Stimulated activated memory B cell treated with anti-CD40 and anti-IgM and Interleukin-4, amounts not matched to agents 10 μg/mL and 1 μg/mL and 100 μg/mL, for 72 hours (primary cell): ENCODE measurements around the gene SORCS3.

Source experiments
- ATAC-seq: fragments of 150-1000 bp; cut with Tn5 transposase; 2 replicates; pipeline ENCODE4 v1.10.0; 2021
- H3K27ac Mint-ChIP-seq: one replicate; pipeline ENCODE4 v1.8.0; 2022; ENCODE audit warnings: mild to moderate bottlenecking, mixed read lengths
- H3K27me3 Mint-ChIP-seq: one replicate; pipeline ENCODE4 v1.8.0; 2022; ENCODE audit warnings: mixed read lengths
- H3K36me3 Mint-ChIP-seq: one replicate; pipeline ENCODE4 v1.8.0; 2022; ENCODE audit warnings: mixed read lengths
- H3K4me1 Mint-ChIP-seq: one replicate; pipeline ENCODE4 v1.8.0; 2022; ENCODE audit warnings: mixed read lengths
- H3K4me3 Mint-ChIP-seq: one replicate; pipeline ENCODE4 v1.8.0; 2022; ENCODE audit warnings: mild to moderate bottlenecking, moderate library complexity, mixed read lengths
- H3K9me3 Mint-ChIP-seq: one replicate; pipeline ENCODE4 v1.8.0; 2022; ENCODE audit warnings: mixed read lengths

SORCS3 gene

DNA sequence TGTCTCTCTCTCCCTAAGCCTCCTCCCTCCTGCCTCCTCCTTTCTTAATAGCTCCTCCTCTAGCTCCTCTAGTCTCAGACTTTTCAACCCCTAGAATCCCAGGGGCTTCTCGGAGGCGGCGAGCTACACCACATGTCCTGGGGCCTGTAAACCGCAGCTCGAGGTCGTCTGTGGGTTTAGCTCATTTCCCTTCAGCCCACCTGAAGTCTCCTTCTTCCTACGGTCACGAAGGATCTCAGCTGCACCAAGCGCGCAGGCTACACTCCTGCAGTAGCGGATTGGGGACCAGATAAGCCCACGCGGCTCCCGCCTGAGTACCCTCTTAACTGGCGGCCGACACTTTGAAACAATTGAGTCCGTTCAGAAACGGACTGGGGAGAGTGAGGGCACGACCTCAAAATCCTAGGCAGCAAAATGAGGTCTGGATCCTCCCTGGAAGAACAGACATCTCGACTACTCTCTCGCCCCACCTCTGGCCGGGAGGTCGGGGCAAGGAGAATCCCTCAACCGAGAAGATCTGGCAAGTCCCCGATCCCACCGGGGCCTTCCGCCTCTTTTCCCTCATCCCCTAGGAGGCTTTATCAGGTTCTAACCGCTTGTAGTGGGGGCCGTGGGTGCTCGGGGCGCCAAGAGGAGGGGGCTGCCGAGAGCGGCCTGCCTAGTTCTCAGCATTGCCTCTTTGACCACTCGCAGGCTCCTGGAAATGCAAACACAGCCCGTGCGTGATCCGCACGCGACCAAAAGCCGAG is 1.3 kb upstream of the SORCS3 start:
- no peak overlapping the region for H3K4me3 Mint-ChIP-seq
- no peaks in the 10 kb centered on the region for H3K9me3 Mint-ChIP-seq
- peaks cover 66% of the 10 kb centered on the region for H3K27me3 Mint-ChIP-seq
- H3K36me3 Mint-ChIP-seq, result no peaks in the 10 kb centered on the region
- ATAC-seq, result no peak
- H3K27ac Mint-ChIP-seq, result no peak overlapping the region
- peaks cover 8% of the 10 kb centered on the region for H3K4me1 Mint-ChIP-seq

DNA sequence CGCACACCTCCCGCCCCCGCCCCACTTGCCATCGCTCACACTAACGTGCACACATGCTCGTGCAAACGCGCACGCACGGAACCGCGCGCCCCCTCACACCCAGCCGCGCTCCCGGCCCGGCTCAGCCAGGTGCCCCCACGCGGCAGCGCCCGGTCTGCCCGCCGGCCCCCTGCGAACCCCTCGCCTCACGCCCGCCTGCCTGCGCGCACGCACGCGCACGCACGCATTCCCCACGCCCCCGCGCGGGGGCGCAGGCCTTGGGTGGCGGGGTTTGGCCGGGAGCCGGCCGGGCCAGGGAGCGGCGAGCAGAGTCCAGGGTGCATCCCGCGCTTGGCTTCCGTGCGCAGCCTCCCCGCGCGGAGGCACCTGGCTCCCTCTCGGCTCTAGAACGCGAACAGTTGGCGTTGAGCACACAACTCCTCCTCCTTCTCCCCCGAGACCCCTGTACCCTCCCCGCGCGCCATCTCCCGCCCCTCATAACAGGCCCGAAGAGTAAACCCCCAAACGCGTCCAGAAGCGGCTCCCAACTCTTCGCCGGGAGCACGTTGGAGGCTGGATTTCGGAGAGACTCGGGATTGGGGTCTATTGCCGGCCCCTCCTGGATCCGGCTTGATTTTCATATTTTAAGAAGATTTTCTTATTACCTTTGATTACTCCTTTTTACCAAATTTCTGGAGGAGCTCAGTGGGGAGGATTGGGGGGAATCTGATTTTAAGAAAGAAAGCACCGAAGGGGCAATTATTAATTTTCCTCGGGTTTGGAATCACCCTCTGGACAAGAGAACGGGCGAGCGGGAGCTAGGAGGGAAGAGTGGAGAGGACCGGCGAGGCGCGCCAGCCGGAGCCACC is 527 bp upstream of the SORCS3 start:
- Mint-ChIP-seq H3K4me1 (peaks cover 8% of the 10 kb centered on the region), H3K27ac (no peak overlapping the region), H3K4me3 (no peak overlapping the region), H3K27me3 (peaks cover 67% of the 10 kb centered on the region), H3K9me3 (no peaks in the 10 kb centered on the region), H3K36me3 (no peaks in the 10 kb centered on the region)
- ATAC-seq, result no peak

GRCh38 chr10:104641937-104642657 is 1.0 kb downstream of the SORCS3 start:
- no peak overlapping the region for H3K4me3 Mint-ChIP-seq
- H3K9me3 Mint-ChIP-seq, result no peaks in the 10 kb centered on the region
- no peak overlapping the region for H3K27ac Mint-ChIP-seq
- H3K4me1 Mint-ChIP-seq, result peaks cover 8% of the 10 kb centered on the region
- no peak for ATAC-seq
- H3K36me3 Mint-ChIP-seq, result no peaks in the 10 kb centered on the region
- peaks cover 69% of the 10 kb centered on the region for H3K27me3 Mint-ChIP-seq

DNA sequence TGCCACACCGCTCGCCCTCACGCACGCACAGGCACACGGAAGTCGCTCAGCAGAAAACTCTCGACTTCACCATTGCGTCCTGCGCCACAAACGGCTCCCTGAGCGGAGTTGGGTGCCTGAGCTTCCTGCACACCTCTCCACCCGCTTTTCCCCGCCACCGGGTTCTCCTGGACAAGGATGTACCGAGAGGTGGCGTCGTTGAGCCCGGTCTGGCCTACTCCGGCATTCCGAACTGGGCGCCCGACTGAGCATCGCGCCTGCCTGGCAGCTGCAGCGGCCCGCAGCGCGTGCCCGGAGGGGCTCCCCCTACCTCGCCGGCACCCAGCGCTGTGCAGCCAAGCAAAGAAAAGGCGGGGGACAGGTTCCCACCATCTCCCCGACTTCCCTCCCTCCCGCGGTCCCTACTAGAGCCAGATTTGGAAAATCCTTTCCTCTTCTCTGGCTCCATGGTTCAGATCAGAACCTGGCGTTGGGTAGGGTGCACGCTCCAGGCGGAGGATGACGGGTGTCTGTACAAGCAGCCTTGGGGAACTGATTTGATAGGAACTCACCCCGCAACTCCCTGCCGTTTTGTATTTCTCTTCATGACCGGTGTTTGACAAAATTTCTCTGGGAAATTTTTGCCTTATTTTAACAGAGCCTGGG is 1.7 kb downstream of the SORCS3 start:
- Mint-ChIP-seq H3K4me1 (peaks cover 8% of the 10 kb centered on the region), H3K27ac (no peak overlapping the region), H3K4me3 (no peak overlapping the region), H3K36me3 (no peaks in the 10 kb centered on the region), H3K9me3 (no peaks in the 10 kb centered on the region), H3K27me3 (peaks cover 62% of the 10 kb centered on the region)
- no peak for ATAC-seq

GRCh38 chr10:104643303-104643663 is 2.2 kb downstream of the SORCS3 start:
- Mint-ChIP-seq H3K4me1 (peaks cover 8% of the 10 kb centered on the region), H3K4me3 (no peak overlapping the region), H3K27me3 (peaks cover 57% of the 10 kb centered on the region), H3K36me3 (no peaks in the 10 kb centered on the region), H3K27ac (no peak overlapping the region), H3K9me3 (no peaks in the 10 kb centered on the region)
- ATAC-seq, result no peak

- Mint-ChIP-seq H3K27me3 (peaks cover 40% of the 10 kb centered on the region), H3K9me3 (no peaks in the 10 kb centered on the region), H3K27ac (no peak overlapping the region), H3K4me3 (no peak overlapping the region), H3K4me1 (no peaks in the 10 kb centered on the region), H3K36me3 (no peaks in the 10 kb centered on the region)
- no peak for ATAC-seq
Measured at GRCh38 chr10:104646146-104646545, 5.1 kb downstream of the SORCS3 start.

DNA sequence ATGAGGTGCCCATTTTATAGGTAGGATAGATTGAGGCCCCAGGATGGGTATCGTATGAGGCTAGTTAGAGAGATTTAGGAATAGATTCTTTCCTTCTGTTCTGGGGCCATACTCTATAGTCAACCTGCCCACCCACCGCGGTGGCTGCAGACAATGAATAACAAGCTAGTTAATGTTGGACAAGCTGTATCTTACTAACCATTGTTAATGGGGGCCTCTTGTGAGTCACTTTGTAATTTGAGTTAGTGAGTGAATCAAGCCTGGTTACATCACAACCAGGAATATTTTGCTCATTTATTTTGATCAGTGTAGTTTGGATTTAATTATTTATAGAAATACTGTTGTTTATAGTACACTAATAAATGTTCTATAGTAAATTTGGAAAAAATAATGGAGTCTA is 7.3 kb downstream of the SORCS3 start:
- Mint-ChIP-seq H3K4me1 (no peaks in the 10 kb centered on the region), H3K27me3 (peaks cover 34% of the 10 kb centered on the region), H3K27ac (no peak overlapping the region), H3K4me3 (no peak overlapping the region), H3K36me3 (no peaks in the 10 kb centered on the region), H3K9me3 (no peaks in the 10 kb centered on the region)
- no peak for ATAC-seq

DNA sequence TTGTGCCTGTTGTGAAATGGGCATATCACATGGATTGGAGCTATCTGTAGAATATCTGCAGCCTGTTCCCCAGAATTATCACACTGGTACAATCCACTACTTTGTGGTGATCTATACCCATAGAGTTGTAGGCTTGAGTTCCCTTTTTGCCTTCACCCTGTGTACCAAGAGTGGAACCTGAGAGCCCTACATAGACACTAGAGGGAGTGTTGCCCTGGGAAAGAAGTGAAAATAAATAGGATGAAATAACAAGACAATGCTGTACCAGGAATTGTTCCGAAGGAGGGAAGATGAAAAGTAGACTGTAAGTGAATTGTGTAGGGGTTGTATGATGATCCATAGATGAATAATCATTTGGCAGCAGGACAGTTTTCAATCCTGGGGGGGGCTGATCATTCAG is 9.0 kb downstream of the SORCS3 start:
- no peak overlapping the region for H3K4me3 Mint-ChIP-seq
- no peaks in the 10 kb centered on the region for H3K4me1 Mint-ChIP-seq
- no peaks in the 10 kb centered on the region for H3K36me3 Mint-ChIP-seq
- H3K27ac Mint-ChIP-seq, result no peak overlapping the region
- no peaks in the 10 kb centered on the region for H3K9me3 Mint-ChIP-seq
- peaks cover 26% of the 10 kb centered on the region for H3K27me3 Mint-ChIP-seq
- no peak for ATAC-seq

GRCh38 chr10:104650635-104651331 is 9.7 kb downstream of the SORCS3 start:
- H3K27ac Mint-ChIP-seq, result no peak overlapping the region
- H3K4me1 Mint-ChIP-seq, result no peaks in the 10 kb centered on the region
- H3K27me3 Mint-ChIP-seq, result peaks cover 21% of the 10 kb centered on the region

GRCh38 chr10:104657036-104657435 is 15.9 kb downstream of the SORCS3 start:
- Mint-ChIP-seq H3K4me3 (no peak overlapping the region), H3K27me3 (peaks cover 9% of the 10 kb centered on the region)

More at GRCh38 chr10:104650635-104651331, 9.7 kb downstream of the SORCS3 start:
- Mint-ChIP-seq H3K4me3 (no peak overlapping the region), H3K36me3 (no peaks in the 10 kb centered on the region), H3K9me3 (no peaks in the 10 kb centered on the region)
- ATAC-seq, result no peak

DNA sequence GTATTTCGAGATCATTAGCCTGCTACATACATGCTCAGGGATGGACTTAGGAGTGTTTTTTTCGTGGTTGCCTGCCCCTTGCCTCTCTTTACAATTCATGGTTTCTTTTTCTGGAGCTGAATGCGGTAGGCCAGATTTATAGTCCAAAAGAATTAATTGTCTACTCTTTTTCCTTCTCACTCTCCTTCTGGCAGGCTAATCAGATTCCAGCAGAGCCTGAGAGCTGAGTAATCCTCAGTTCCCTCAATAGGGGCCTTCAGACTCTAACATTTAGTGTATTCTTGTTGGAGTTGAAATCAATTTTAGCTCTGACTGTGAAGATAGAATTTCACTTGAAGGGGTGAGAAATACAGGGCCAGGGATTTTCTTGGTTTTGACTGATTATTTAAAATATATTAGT is 16.4 kb downstream of the SORCS3 start:
- ATAC-seq, result no peak

More at GRCh38 chr10:104657036-104657435, 15.9 kb downstream of the SORCS3 start:
- H3K36me3 Mint-ChIP-seq, result no peaks in the 10 kb centered on the region
- H3K27ac Mint-ChIP-seq, result no peak overlapping the region
- no peaks in the 10 kb centered on the region for H3K9me3 Mint-ChIP-seq
- H3K4me1 Mint-ChIP-seq, result no peaks in the 10 kb centered on the region
- ATAC-seq, result no peak

GRCh38 chr10:104658067-104658466 is 17.0 kb downstream of the SORCS3 start:
- no peaks in the 10 kb centered on the region for H3K9me3 Mint-ChIP-seq
- H3K27me3 Mint-ChIP-seq, result peaks cover 9% of the 10 kb centered on the region
- no peak overlapping the region for H3K27ac Mint-ChIP-seq
- H3K4me3 Mint-ChIP-seq, result no peak overlapping the region
- no peaks in the 10 kb centered on the region for H3K4me1 Mint-ChIP-seq
- H3K36me3 Mint-ChIP-seq, result no peaks in the 10 kb centered on the region
- no peak for ATAC-seq

More for the DNA sequence above, 16.4 kb downstream of the SORCS3 start:
- no peaks in the 10 kb centered on the region for H3K4me1 Mint-ChIP-seq
- no peak overlapping the region for H3K4me3 Mint-ChIP-seq
- no peaks in the 10 kb centered on the region for H3K9me3 Mint-ChIP-seq
- no peak overlapping the region for H3K27ac Mint-ChIP-seq
- H3K36me3 Mint-ChIP-seq, result no peaks in the 10 kb centered on the region
- peaks cover 9% of the 10 kb centered on the region for H3K27me3 Mint-ChIP-seq

DNA sequence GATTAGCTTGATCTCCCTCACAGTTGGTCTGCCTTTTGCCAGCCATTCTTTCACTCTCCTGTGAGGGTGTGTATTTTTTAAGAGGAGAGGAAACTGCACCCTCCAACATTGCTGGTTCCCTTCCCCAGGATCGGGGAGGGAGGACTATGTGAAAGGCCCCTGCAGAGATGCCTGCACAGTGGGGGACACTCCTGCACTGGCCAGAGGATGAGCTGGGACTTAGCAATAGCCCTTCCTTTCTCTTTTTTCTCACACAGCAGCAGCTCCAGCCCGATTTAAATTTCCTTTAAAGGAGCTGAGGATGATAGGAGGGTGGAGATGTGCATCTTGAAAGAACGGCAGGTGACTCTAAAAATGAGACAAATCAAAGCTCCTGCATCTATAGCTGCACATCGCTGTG is 18.7 kb downstream of the SORCS3 start:
- H3K27me3 Mint-ChIP-seq, result no peaks in the 10 kb centered on the region
- no peak overlapping the region for H3K27ac Mint-ChIP-seq
- H3K36me3 Mint-ChIP-seq, result no peaks in the 10 kb centered on the region
- H3K4me1 Mint-ChIP-seq, result no peaks in the 10 kb centered on the region
- no peaks in the 10 kb centered on the region for H3K9me3 Mint-ChIP-seq
- no peak for ATAC-seq
- no peak overlapping the region for H3K4me3 Mint-ChIP-seq

DNA sequence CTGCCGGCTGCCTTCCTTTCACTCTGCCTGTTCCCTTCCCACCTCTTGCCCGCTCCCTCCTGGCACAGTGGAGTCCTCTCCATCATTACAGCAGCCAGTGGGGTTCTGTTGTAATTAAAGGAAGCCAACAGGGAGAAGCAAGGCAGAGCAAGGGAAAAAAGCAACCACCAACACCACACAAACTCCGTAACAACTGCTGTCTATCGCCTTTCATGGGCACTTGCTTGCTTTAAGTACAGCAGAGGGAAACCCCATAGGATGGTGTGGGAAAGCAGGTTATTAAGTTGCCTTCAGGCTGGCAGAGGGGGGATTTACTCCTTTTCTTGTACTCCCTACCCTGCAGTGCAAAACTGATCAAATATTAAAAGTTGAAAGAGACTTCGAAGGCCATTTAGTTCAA is 22.0 kb downstream of the SORCS3 start:
- Mint-ChIP-seq H3K27ac (no peak overlapping the region), H3K4me1 (no peaks in the 10 kb centered on the region), H3K27me3 (no peaks in the 10 kb centered on the region), H3K36me3 (no peaks in the 10 kb centered on the region), H3K4me3 (no peak overlapping the region), H3K9me3 (no peaks in the 10 kb centered on the region)
- no peak for ATAC-seq
